PFSK-1 (cell line): ENCODE results near the gene CHRND.

Source experiments
- FOXP2 ChIP-seq: optimal IDR thresholded peaks from 2 replicates; pipeline ENCODE3; 2011; ENCODE audit warnings: borderline replicate concordance, control low read depth, inconsistent platforms; ENCODE audit not compliant: insufficient read depth; ENCODE audit errors: extremely low read length, extremely low read depth
- POLR2AphosphoS5 ChIP-seq: IDR thresholded peaks from 2 replicates; pipeline ENCODE4 v1.6.1; 2012; ENCODE audit warnings: low read depth, mild to moderate bottlenecking, control low read depth, low read length, moderate library complexity
- SIN3A ChIP-seq: IDR thresholded peaks from 2 replicates; pipeline ENCODE4 v1.6.1; 2012; ENCODE audit warnings: mild to moderate bottlenecking, low read length, moderate library complexity, borderline replicate concordance; ENCODE audit not compliant: insufficient read depth
- TAF1 ChIP-seq: IDR thresholded peaks from 2 replicates; pipeline ENCODE4 v1.6.1; 2012; ENCODE audit warnings: low read length, control low read depth, borderline replicate concordance; ENCODE audit not compliant: insufficient read depth
- TF ChIP-seq, protein P1 (sequence below), 2 experiments: IDR thresholded peaks; 2 replicates each; pipeline versions ENCODE4 v1.6.1 to v1.8.0; 2011 to 2012; ENCODE audit warnings: low read depth in 2 of 2, low read length in 2 of 2, control low read depth in 1 of 2, inconsistent platforms in 1 of 2, mild to moderate bottlenecking in 1 of 2, moderate library complexity in 1 of 2; ENCODE audit not compliant: insufficient read depth in 1 of 2

The CHRND gene

DNA sequence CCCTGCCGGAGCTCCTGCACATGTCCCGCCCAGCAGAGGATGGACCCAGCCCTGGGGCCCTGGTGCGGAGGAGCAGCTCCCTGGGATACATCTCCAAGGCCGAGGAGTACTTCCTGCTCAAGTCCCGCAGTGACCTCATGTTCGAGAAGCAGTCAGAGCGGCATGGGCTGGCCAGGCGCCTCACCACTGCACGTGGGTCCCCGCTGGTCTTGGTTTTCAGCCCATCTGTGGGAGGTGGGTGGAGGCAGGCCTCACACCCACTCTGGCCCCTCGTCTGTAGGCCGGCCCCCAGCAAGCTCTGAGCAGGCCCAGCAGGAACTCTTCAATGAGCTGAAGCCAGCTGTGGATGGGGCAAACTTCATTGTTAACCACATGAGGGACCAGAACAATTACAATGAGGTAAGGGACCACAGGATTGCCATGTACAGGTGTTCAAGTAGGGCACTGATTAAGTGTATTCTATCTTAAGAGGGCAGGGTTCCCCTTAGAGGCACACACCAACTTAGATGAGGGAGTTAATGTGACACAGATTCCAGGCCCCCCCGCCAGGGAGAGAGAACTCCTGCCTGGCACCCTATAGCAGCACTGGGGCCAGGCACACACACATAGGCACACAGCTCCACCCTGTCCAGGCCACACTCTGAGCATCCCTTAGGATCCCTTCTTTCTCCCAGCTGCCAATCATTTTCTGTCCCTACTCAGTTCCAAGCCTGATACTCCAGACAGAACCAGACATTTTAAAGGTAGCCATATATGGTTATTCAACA lies 8.2 kb downstream of the CHRND start:
- TF ChIP-seq FOXP2 (no peak), SIN3A (no peak), POLR2AphosphoS5 (no peak)
- TF ChIP-seq, protein P1, sequence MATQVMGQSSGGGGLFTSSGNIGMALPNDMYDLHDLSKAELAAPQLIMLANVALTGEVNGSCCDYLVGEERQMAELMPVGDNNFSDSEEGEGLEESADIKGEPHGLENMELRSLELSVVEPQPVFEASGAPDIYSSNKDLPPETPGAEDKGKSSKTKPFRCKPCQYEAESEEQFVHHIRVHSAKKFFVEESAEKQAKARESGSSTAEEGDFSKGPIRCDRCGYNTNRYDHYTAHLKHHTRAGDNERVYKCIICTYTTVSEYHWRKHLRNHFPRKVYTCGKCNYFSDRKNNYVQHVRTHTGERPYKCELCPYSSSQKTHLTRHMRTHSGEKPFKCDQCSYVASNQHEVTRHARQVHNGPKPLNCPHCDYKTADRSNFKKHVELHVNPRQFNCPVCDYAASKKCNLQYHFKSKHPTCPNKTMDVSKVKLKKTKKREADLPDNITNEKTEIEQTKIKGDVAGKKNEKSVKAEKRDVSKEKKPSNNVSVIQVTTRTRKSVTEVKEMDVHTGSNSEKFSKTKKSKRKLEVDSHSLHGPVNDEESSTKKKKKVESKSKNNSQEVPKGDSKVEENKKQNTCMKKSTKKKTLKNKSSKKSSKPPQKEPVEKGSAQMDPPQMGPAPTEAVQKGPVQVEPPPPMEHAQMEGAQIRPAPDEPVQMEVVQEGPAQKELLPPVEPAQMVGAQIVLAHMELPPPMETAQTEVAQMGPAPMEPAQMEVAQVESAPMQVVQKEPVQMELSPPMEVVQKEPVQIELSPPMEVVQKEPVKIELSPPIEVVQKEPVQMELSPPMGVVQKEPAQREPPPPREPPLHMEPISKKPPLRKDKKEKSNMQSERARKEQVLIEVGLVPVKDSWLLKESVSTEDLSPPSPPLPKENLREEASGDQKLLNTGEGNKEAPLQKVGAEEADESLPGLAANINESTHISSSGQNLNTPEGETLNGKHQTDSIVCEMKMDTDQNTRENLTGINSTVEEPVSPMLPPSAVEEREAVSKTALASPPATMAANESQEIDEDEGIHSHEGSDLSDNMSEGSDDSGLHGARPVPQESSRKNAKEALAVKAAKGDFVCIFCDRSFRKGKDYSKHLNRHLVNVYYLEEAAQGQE (IDR thresholded peaks at IDR 0.05; ENCODE audit: insufficient read depth in 1 of 2, low read depth in 2 of 2, low read length in 2 of 2): no peak

DNA sequence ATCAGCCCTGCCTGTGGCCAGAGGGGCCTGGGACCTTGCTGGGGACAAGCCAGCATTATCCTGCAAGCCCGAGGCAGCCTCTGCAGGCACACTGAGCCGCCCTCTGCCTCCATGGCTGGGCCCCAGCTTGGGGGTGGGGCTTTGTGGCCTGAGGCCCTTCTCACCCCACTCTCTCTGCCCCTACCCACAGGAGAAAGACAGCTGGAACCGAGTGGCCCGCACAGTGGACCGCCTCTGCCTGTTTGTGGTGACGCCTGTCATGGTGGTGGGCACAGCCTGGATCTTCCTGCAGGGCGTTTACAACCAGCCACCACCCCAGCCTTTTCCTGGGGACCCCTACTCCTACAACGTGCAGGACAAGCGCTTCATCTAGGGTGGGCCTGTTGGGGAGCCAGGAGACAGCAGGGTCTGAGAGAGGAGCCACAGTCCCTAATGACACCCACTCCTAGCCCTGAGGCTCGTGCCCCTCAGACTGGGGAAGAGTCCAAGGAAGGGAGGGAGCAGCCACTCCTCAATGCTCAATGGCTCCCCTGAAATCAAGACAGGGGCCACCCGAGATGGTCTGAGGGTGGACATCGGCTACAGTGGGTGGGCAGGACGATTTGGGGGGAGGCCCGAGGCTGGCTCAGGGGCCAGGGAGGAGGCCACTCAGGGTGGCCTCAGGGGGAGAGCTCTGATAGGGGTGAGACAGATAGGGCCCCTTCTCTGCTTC lies 9.1 kb downstream of the CHRND start:
- TF ChIP-seq FOXP2 (no peak), POLR2AphosphoS5 (no peak)

DNA sequence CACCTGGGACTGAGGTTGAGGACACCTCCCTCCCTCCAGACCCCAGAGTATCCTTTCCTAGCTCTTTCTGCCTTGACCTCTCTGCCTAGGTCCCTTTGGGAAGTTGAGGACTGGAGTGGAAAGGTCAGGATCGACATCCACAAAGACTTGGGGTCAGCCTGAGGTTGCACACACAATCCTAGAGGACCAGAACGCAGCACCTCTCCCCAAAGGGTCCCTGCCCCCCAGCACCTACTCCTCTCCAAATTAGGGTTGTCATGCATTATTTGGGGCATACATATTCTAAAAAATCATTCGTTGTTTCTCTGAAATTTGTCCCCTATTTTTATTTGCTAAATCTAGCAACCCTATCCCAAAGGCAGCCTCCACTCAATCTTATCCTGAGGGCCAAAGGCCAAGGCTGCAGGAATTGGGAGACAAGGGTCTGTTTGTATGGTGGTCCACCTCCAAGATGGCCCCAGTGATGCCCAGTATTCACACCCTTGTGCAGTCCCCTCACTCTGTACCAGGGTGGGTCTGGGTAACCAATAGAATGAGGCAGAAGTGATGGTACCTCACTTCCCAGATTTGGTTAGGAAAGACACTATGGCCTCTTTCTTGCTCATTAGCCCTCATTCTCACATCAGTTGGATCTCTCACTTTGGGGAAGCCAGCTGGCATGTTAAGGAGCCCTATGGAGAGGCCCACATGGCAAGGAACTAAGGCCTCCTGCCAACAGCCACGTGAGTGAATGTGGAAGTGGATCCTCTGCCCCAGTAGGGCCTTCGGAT lies 10.0 kb downstream of the CHRND start:
- TF ChIP-seq, protein P1 (IDR thresholded peaks at IDR 0.05; ENCODE audit: insufficient read depth in 1 of 2, low read depth in 2 of 2, low read length in 2 of 2): no peak
- no peak for TF ChIP-seq TAF1
- TF ChIP-seq POLR2AphosphoS5: no peak

DNA sequence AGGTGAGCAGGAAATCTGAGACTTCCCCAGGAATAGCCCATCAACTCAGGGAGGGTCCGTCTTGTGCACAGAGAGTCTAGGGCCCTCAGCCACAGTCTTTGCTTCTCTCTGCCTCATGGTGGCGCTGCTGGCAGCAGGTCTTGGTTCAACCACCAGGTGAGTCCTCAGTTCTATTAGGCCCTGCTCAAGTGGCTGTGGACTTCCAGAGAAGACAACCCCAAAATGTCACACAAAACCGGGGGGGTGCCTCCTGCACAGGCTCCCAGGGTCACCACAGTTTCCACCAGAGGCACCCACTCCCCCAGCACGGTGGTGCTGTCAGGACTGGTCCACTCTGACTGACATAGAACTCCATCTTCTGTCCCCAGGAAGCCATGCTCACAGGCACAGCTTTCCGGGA lies 11.1 kb downstream of the CHRND start:
- TF ChIP-seq FOXP2 (no peak), TAF1 (no peak), POLR2AphosphoS5 (no peak), SIN3A (no peak)
- TF ChIP-seq, protein P1 (IDR thresholded peaks at IDR 0.05; ENCODE audit: insufficient read depth in 1 of 2, low read depth in 2 of 2, low read length in 2 of 2): no peak

DNA sequence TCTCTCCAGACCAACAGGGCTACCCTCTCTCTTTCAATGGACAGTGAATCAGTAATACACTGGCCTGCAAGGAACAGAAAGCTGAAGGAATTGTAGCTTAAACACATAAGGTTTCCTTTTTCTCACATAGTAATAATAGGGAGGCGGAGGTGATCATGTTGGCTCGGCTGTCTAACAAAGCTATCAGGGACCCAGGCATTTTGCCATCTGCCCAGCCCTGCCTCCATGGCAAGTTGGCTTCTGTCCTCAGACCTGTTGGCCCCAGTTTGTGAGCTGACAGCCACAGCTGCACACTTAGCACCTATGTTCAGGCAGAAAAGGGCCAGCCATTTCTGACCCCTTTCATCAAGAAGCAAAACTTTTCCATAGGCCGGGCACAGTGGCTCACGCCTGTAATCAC lies 11.5 kb downstream of the CHRND start:
- no peak for TF ChIP-seq SIN3A
- no peak for TF ChIP-seq POLR2AphosphoS5
- TF ChIP-seq FOXP2: no peak
- no peak for TF ChIP-seq TAF1
- TF ChIP-seq, protein P1 (IDR thresholded peaks at IDR 0.05; ENCODE audit: insufficient read depth in 1 of 2, low read depth in 2 of 2, low read length in 2 of 2): no peak
